Measurements from ENCODE around the gene EIPR1.
"Not testable (repeated sequence)": the region's sequence is repeated elsewhere in the genome, so short reads cannot be mapped to it uniquely, and the experiment has no call there.

- TF ChIP-seq EZH2 (IDR thresholded peaks at IDR 0.05; ENCODE audit: insufficient read depth, low read length); CTCF (IDR thresholded peaks at IDR 0.05; ENCODE audit: insufficient read depth, low read depth, low read length): not testable (repeated sequence)
Measured at GRCh38 chr2:3286646-3287036, 91.0 kb downstream of the EIPR1 start.
